ENCODE measurements around the gene KCNH3.
"Not testable (repeated sequence)": the region's sequence is repeated elsewhere in the genome, so short reads cannot be mapped to it uniquely, and the experiment has no call there.

The KCNH3 gene

DNA sequence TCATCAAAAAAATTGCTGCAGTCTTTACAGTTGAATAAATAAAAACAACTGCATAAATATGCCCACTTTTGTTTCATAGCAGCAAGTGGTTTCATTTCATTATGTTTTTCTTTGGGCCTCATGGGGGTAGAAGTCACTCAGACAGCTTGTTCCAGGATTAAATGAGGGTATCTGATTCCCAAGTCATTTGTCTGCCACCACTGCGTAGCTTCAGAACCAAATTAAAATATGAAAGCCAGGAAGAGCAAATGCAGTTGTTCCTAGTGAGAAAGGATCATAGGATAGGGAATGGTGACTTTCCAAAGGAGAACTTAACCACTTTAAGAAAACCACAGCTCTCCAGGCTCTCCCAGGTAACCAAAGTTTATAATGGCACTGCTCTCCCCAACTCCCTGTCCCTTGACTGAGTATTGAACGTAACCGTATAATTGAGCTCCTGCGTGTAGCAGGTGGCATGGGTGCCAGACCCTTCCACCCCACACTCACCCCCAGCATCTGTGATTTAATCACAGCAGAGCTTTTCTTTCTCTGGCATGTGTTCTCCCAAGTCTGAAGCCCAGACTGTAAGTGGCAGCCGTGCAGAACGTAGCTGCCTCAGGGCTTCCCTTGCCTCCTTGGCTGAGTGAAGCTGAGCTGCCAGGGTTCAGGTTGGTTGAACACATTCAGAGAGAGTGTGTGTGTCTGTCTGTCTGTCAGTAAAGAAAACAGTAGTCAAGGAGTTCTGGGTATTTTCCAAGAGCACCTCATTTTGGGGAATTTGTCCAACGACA, 11.3 kb upstream of the KCNH3 start:
- no peak for DNase-seq (ENCODE audit: low read depth)
- TF ChIP-seq, protein P1, sequence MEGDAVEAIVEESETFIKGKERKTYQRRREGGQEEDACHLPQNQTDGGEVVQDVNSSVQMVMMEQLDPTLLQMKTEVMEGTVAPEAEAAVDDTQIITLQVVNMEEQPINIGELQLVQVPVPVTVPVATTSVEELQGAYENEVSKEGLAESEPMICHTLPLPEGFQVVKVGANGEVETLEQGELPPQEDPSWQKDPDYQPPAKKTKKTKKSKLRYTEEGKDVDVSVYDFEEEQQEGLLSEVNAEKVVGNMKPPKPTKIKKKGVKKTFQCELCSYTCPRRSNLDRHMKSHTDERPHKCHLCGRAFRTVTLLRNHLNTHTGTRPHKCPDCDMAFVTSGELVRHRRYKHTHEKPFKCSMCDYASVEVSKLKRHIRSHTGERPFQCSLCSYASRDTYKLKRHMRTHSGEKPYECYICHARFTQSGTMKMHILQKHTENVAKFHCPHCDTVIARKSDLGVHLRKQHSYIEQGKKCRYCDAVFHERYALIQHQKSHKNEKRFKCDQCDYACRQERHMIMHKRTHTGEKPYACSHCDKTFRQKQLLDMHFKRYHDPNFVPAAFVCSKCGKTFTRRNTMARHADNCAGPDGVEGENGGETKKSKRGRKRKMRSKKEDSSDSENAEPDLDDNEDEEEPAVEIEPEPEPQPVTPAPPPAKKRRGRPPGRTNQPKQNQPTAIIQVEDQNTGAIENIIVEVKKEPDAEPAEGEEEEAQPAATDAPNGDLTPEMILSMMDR (IDR thresholded peaks at IDR 0.05; ENCODE audit: low read depth, low read length, missing control alignments), result no peak
- no peak overlapping the region for H3K4me3 ChIP-seq (ENCODE audit: low read depth, low read length)

DNA sequence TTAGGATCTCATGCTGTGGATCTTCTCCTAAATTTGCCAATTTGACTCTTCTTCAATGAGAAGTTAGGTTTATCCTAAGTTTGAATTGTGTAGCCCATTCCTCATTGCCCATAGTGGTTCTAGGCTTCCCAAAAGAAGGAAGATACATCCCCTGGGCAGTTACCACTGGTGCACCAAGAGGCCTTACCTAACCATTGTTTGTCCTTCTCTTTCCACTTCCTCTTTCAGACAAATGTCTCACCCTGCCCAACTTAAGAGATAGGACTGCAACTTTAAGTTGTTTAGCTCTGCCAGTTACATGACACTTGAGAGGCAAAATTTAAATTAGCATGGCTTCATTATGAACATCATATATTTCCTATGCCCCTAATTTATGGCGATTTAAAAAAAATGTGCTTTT, 9.4 kb upstream of the KCNH3 start:
- no peak overlapping the region for H3K4me3 ChIP-seq (ENCODE audit: low read depth, low read length)
- no peak for DNase-seq (ENCODE audit: low read depth)
- TF ChIP-seq, protein P1 (IDR thresholded peaks at IDR 0.05; ENCODE audit: low read depth, low read length, missing control alignments), result no peak

DNA sequence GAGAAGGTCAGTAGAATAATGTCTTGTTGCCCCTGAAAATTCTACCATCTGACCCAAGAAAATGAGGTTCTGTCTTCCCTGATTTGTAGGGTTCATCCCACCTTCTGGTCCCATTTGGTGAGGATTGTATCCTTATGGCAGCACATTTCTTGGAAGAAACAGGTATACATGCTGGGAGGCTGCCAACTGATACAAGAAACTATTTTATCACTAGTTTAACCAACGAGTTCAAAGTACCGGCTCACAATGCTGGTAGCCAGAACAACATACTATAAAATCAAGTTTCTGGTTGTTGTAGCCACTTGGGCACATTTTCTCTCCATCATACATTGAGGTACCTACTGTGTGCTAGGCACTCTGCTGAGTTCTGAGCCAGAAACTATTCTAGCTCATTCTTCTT, 7.1 kb upstream of the KCNH3 start:
- TF ChIP-seq, protein P1 (IDR thresholded peaks at IDR 0.05; ENCODE audit: low read depth, low read length, missing control alignments), result no peak
- no peak for DNase-seq (ENCODE audit: low read depth)
- H3K4me3 ChIP-seq (ENCODE audit: low read depth, low read length), result no peak overlapping the region

DNA sequence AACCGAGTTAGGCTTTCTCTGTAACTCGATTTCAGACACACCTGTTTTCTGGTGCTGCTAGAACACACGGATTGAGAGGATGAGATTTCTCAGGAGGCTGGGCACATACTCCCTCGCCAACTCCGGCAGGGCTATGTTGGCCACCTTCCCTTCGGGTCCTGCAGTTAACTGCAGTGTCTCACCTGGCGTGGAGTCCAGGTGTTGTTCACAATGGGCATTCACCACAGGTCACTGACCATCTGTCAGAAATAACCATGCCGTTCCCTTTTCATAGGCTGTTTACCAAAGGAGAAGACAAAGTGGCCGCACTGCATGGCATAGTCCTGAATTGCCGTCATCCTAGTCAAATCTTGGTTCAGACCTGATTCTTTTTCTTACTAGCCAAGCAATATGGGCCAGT, 5.5 kb upstream of the KCNH3 start:
- TF ChIP-seq, protein P1 (IDR thresholded peaks at IDR 0.05; ENCODE audit: low read depth, low read length, missing control alignments), result no peak
- DNase-seq (ENCODE audit: low read depth), result no peak
- H3K4me3 ChIP-seq (ENCODE audit: low read depth, low read length), result no peak overlapping the region

DNA sequence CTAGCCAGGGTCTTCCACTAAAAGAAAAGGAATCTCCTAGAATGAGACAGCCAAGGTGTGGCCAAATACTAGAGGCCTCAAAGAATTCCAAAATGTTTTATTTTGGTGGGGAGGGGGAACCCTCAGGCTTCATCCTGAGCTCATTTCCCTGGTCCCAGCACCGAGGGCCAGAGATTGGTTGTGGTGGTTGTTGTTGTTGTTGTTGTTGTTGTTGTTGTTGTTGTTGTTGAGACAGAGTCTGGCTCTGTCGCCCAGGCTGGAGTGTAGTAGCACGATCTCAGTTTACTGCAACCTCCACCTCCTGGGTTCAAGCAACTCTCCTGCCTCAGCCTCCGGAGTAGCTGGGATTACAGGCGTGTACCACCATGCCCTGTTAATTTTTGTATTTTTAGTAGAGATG, 4.7 kb upstream of the KCNH3 start:
- not testable (repeated sequence) for H3K4me3 ChIP-seq (ENCODE audit: low read depth, low read length); DNase-seq (ENCODE audit: low read depth)

DNA sequence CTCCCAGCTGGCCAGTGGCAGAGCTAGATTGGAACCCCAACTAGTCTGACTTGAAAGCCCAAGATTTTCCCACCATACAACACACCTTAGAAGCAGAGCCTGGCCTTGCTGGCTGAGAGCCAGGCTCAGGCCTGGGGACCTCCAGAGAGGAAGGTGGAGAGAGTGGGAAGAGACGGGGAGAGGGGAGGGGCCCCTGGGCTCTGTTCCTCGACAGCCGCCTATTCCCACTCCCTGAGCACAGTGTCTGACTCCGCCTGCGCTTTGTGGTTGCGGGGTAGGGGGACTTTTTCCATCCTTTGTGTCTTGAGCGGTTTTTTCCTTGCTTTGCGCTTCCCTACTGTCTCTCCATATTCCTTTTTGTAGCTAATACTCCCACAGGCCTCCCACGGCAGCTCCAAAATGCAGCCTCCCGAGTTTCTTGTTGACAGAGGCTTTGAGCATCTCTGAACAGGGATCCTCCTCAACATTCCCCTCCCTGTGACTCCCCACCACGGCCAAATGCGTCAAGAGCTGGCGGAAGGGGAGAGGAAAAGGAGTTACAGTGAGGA, 4.0 kb upstream of the KCNH3 start:
- DNase-seq (ENCODE audit: low read depth), result no peak
- H3K4me3 ChIP-seq (ENCODE audit: low read depth, low read length), result no peak overlapping the region
- TF ChIP-seq, protein P1 (IDR thresholded peaks at IDR 0.05; ENCODE audit: low read depth, low read length, missing control alignments), result no peak

DNA sequence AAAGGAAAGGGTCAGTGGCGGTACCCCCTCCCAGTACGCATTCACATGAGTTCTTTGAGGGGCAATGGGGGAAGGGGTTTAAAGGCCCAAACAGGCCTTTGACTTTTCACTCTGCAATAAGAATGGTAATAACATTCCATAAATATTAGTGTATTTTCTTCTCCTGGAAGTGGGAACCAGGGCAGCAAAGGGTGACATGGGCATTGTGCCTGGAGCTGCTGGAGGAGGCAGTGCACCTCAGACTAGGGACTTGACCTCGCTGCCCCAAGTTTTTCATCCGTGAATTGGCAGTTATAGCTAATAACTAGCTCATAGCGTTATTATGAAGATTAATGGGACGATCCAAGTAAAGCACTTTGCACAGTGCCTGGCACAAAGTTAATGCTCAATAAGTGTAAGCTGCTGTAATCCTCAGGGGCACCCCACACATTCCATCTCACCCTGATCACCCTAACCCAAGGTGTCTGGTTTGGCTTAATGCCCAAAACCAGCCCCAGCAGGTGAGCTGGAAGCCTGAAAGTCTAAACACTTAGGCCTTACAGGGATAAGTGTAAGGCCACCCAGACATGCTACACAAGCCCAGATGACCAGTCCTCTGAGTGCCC, 2.8 kb upstream of the KCNH3 start:
- H3K4me3 ChIP-seq (ENCODE audit: low read depth, low read length), result no peak overlapping the region
- no peak for DNase-seq (ENCODE audit: low read depth)
- TF ChIP-seq, protein P1 (IDR thresholded peaks at IDR 0.05; ENCODE audit: low read depth, low read length, missing control alignments), result no peak

Measured in GM12864 (cell line).